GM18861 (cell line): ENCODE measurements around the gene GUCY1A2.

Experiments used
- ATAC-seq: cut with Tn5 transposase; IDR thresholded peaks from one replicate; pipeline ENCODE4 v1.9.1; 2021; ENCODE audit not compliant: unreplicated experiment

GUCY1A2 gene

GRCh38 chr11:106998116-106998915 lies 20.0 kb downstream of the GUCY1A2 start:
- no peak for ATAC-seq

GRCh38 chr11:106997227-106997626 lies 21.0 kb downstream of the GUCY1A2 start:
- ATAC-seq = no peak

GRCh38 chr11:106996691-106997090 lies 21.6 kb downstream of the GUCY1A2 start:
- no peak for ATAC-seq

- ATAC-seq = no peak
These were observed 27.9 kb downstream of the GUCY1A2 start for GRCh38 chr11:106990331-106990730.

GRCh38 chr11:106989078-106989455 lies 29.2 kb downstream of the GUCY1A2 start:
- ATAC-seq = no peak

- ATAC-seq = no peak
These were observed 29.9 kb downstream of the GUCY1A2 start for GRCh38 chr11:106988151-106989077.

GRCh38 chr11:106986673-106987072 lies 31.6 kb downstream of the GUCY1A2 start:
- no peak for ATAC-seq

- ATAC-seq = no peak
These were observed 32.0 kb downstream of the GUCY1A2 start for GRCh38 chr11:106986261-106986660.

- ATAC-seq = no peak
These were observed 34.3 kb downstream of the GUCY1A2 start for GRCh38 chr11:106983991-106984390.

- ATAC-seq = no peak
These were observed 35.0 kb downstream of the GUCY1A2 start for GRCh38 chr11:106983261-106983660.

- no peak for ATAC-seq
These were observed 43.4 kb downstream of the GUCY1A2 start for GRCh38 chr11:106974831-106975230.

- ATAC-seq = no peak
These were observed 46.4 kb downstream of the GUCY1A2 start for GRCh38 chr11:106971864-106972263.

GRCh38 chr11:106969644-106970355 lies 48.5 kb downstream of the GUCY1A2 start:
- ATAC-seq = no peak

GRCh38 chr11:106962995-106963394 lies 55.3 kb downstream of the GUCY1A2 start:
- ATAC-seq = no peak

GRCh38 chr11:106961518-106961917 lies 56.8 kb downstream of the GUCY1A2 start:
- no peak for ATAC-seq

- ATAC-seq = no peak
These were observed 57.2 kb downstream of the GUCY1A2 start for GRCh38 chr11:106961048-106961447.

GRCh38 chr11:106959800-106960199 lies 58.5 kb downstream of the GUCY1A2 start:
- ATAC-seq = no peak

GRCh38 chr11:106959386-106959785 lies 58.9 kb downstream of the GUCY1A2 start:
- ATAC-seq = no peak

- no peak for ATAC-seq
These were observed 59.6 kb downstream of the GUCY1A2 start for GRCh38 chr11:106958517-106959248.

GRCh38 chr11:106957030-106957482 lies 61.2 kb downstream of the GUCY1A2 start:
- ATAC-seq = no peak
